ELF-1 (cell line): ENCODE data around the gene SLC5A7.
A peak's percentile ranks its signal among the peaks of the same experiment; 100 is the strongest.

Experiments used
- DNase-seq: peaks from one replicate; pipeline ENCODE4 v3.0.0-alpha.2; 2016; ENCODE audit warnings: low read depth, low spot score

Gene SLC5A7

DNA sequence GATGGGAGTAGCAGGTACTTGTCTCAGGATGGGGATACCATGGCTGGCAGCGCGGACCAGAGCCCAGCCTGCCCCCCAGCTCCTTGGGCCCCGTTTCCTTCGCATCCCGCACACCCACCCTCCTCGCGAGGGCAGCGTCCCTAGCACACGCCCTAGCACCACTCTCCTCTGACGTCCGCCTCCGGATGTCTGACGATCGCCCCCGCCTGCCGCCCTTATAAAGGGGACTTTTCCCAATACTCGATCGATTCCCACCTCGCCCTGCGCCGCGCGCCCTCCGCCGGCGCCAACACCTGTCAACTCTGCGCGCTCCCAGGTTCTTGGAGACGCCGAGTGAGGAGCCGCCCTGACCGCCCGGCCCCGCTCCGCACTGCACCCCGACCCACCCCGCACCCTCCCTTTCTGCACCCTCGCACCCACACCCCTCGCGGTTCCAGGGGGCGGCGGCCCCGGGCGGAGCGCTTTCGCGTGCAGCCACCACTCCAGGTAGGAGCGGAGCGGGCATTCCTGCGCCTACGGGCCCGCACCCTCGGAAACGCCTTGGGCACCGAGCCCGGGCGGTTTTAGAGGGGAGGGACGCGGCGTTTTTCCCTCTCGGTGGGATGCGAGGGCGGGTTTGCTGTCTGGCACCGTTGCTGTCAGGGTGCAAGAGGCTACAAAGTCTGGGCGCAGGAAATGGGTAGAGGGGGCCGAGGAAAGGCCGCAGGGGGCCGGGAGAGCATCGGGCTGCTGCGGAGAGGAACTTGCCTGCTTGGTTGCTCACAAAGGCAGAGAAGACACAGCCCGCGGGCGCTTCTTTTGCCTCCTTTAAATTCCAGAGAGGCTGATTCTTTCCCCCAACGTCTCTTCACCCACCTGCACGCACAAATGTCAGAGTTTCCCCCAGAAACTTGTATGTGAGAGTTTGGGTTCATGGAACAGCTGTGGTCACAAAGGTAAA lies at the start of gene SLC5A7:
Gene SLC5A7 (plus strand): TSS at position 247 of the 940 bp plus-strand sequence. CDS start 1,632 bp downstream, outside the sequence.
- peak; percentile 66 for DNase-seq

DNA sequence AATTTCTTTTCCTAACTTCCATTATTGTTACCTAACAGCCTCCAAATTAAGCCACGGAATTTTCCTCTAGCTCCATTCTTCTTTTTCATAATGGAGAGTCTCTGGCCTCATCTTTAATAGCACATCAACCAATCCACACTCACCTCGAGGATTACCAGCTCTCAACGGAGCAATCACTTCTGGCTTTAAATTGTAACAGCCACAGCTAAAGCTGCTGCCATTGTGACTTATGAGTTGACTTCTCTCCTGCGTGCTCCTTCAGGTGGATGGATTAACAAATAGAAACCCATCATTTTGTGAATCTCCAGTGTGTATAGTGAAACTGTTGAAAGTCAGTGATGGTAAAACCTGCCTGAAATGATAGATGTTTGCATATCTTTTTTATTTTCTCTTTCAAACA lies 24.9 kb upstream of the SLC5A7 start:
- no peak for DNase-seq

DNA sequence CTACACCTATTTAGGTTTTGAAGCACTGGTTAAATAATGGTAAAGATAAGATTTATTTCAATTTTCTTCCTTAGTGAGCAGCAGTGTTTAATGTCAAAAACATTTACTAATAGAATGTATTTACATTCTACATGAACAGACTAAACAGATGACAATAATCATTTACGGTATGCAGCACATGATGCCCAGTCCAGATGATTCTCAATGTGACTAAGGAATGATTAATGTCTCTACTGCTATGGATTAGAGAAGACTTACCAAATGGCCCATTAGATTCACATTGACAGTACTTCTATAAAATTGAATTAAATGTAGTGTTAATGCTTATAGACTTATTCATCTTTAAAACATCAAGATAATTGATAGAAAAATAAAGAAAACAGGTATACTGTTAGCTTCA lies 22.1 kb upstream of the SLC5A7 start:
- DNase-seq: no peak

DNA sequence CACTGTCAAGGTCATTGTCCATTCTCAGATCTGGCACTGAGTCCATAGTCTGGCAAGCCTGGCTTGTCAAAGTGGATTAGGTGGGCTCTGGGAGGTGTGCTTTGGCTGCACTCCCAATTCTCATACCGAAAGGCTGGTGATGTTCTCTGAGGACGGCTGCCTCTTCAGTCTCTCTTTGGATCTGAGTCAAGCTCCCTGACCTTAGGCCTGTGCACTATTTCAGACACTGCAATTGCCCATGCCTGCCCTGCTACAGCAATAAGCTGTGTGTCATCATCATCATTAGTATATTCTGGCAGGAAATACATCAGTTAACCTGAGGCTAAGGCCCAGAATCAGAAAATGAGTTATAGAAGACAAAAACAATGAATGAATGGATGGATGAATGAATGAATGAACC lies 1.6 kb upstream of the SLC5A7 start:
- DNase-seq: no peak

DNA sequence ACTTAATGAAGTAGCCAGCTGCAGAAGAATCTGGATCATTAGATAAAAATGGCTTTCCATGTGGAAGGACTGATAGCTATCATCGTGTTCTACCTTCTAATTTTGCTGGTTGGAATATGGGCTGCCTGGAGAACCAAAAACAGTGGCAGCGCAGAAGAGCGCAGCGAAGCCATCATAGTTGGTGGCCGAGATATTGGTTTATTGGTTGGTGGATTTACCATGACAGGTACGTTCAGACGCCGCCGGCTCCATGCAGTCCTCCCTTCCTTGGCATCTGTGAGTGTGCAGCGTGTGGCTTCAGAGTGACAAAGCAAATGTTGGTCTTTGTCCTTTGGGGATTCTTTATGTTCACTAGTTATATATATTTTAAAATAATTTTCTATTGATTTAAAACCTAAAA lies 1.8 kb downstream of the SLC5A7 start:
- DNase-seq: no peak

DNA sequence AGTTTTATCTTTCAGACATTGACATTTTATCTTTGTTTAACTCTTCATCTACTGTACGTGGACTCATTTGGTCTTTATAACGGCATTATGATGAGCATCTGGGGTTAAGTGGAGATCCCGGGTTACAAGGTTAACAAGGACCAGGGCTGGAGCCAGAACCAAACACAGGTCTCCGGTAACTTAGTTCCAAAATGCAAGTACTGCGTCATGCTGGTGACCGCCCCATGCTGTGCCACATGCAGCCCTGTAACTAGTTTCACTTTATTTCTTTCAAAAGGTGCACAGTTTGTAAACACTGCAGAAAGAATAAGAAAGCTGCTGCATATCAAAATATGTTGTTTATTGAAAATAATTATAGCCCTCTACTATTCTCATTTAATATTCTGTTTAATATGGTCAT lies 3.1 kb downstream of the SLC5A7 start:
- DNase-seq: no peak

DNA sequence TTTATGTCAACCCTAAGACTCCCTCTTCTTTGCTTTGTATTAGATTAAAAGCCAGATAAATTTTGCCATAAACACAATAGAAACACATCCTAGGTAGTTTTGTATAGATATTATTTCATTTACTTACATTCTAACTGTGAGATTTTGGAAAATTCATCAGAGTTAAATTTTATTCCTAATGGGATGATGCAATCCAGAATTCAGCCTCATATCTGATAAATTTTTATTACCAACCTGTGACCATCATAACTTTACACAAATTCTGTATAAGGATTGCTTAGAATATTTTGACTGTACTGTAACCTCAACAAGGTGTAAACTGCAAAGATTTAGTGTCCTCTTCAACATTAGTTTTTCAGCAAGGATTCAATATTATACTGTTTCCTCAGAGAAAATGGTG lies 4.4 kb downstream of the SLC5A7 start:
- DNase-seq: no peak

DNA sequence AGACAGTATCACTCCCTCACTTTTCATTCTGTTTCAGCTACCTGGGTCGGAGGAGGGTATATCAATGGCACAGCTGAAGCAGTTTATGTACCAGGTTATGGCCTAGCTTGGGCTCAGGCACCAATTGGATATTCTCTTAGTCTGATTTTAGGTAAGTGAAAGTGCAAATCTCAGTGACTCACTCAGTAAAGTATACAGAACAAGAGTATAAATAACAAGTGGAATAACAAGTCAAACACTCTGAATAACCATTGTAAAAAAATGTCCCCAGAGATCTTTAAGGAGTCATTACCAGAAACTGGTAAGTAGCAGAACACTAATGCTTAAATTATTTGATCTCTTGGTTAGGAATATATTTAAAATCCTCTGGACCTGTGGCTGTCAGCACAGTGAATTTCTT lies 5.7 kb downstream of the SLC5A7 start:
- no peak for DNase-seq

DNA sequence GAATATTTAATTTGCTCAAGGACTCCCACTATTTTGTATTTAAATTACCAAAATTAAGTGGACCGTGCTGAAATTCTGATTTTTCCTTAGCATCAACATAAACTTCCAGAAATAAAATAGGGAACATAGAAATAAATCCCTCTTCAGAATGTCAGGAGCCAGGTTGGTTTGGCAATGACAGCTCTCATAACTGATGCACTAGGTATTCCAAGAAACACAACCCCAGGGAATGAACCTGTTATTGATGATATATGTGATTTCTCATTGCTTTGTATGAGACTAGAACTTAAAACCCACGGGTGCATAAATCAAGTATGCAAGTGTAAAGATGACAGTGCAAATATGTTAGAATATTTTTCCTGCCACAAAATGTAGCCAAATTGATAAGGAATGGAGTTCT lies 12.8 kb downstream of the SLC5A7 start:
- DNase-seq: no peak

DNA sequence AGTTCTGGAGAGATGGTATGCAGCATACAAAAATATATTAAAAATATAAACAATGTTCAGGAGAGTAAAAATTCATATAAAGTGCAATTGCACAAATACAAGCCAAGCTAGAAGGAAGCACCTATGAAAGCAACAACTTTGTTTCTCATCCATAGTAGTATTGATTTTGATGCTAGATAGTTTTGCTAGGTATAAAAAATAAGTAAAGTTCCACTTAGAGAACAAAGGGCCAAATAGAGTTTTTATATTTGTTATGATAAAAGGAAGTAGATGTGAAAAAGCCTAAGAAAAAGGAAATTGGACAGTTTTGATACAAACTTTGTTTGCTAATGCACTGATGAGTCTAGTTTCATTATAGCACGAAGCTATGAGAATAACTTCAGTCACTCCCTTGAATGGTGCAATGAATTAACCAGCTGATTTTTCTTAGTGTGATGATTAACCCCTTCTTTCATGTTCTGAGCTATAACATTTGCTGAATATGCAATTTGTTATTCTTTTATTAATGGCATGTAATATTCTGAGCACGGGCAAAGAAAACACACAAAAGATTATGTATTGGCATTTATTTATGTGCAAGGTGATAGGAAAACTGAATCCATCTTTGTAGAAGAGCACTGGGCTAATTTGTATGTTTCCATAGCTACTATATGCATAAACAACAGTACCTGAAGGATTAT lies 24.7 kb downstream of the SLC5A7 start:
- no peak for DNase-seq

DNA sequence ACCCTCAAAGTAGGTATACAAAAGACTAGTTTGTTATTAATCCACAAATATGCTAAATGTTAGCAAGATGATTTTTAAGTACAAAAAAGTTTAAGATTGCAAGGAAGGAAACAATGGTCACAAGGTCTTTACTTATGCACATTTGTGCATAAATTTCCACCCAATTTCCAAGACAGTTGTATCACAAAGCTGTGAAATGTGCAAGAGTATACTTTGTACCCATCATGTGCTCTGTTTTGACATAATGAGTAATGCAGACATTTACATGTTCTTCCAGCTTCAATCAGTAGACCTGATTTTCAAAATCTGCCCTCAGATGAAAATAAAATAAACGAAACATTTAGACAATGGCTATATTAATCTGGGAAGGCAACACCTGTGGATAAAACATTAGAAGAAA lies 27.0 kb downstream of the SLC5A7 start:
- no peak for DNase-seq

DNA sequence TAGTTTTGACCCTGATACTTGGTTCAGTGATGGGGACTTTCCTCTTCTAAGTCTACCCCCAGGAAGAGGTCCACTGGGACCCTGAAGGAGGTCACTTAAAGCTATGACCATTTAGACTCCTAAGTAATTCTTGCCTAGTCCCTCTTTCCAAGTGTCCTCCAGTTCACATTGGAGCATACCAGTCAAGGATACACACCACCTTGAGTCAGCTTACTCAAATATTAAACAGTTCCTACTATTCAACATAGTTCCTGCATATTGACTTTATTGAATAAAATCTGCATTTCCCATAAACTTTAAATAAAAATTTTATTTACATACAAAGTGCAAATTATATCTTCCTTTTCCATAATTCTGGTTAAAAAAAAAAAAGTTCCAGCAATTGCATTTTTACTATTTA lies 36.3 kb downstream of the SLC5A7 start:
- DNase-seq: no peak

DNA sequence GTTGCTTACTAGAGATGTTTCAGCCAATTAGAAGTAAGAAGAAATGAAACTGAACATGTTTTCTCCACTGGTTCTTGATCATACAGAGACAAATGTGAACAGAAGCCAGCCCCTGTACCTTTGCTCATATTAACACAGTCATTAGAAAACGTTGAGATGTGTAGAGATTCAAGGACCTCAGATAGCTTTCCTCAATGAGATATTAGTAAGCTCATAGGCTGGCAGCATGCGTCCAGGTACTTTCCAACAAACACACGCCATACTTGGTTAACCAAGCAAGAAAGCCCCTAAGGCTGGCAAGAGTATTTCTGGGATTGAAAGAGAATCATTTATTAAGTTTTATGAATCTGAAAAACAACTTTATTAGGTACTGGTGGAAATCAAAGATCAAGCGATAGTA lies 37.5 kb downstream of the SLC5A7 start:
- DNase-seq: no peak

DNA sequence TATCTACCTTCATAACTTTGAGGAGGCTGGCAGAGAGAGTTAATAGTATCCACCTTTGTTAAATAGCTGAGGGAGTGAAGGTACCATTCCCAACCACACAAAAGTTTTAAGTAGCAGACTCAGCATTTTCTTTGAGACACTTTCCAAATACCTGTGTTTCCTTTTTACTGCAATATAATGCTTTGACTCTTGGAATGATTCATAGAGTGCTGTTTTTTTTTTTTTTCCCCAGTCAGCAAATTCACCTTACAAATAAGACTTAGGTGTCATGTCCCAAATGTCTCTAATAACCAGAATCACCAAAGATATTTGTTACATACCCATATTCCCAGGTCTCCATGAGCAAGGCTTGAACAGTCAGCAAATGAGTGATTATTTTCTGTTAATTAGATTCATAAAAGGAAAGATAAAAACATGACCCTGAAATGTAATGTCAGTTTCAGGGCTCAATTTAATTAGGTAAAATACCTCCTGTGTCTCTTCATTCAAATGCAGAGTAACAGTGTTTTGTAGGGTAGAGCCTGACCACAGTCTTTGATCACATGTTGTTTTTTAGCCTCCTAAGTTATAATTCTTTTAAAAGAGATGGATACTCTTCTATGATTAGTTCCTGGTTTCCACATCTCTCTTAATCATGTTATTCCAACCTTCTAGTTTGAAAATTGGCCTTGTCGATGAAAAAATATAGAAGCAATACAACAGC lies 39.9 kb downstream of the SLC5A7 start:
- no peak for DNase-seq

DNA sequence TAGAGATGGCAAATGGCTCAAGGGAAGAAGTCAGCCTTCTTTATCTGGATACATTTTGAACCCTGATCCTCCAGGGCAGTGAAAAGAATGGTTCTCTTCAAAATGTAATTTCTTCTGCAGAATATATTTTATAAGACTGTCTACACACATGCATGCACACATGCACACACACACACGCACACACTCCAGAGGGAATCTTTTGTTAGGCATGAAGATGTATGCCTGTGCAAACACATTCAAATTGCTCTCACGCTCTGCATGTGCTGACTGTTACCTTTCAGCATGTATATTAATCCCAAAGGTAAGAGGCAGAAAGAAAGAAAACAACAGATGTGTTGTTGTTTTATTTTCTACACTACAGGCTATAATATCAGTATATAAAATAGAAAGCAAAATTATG lies 43.2 kb downstream of the SLC5A7 start:
- no peak for DNase-seq

DNA sequence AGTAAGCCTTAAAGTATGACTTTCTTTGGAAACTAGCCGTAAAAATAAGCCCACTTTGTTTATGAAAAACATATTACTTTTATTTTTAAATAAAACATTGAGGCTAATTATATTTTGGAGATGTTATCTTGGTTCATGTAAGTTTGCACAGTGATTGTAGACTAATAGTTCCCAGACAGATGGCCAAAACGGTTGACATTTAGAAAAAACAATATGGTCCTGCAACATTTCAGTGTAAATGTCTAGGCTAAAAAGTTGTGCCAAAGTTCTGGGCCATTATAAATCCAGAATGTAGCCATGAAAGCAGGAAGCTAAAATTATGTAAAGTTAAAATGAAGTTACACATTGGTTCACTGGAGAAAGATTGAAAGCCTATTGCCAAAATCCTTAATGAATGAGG lies 43.6 kb downstream of the SLC5A7 start:
- DNase-seq: no peak

DNA sequence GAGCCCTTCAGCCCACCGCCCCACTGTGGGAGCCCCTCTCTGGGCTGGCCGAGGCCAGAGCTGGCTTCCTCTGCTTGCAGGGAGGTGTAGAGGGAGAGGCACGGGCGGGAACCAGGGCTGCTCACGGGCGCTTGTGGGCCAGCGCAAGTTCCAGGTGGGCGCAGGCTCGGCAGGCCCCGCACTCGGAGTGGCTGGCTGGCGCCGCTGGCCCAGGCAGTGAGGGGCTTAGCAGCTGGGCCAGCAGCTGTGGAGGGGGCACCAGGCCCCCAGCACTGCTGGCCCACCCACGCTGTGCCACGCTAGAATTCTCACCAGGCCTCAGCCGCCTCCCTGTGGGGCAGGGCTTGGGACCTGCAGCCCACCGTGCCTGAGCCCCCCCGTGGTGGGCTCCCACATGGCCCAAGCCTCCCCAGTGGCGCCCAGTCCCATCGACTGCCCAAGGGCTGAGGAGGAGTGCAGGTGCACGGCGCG lies 45.2 kb downstream of the SLC5A7 start:
- DNase-seq: no peak

DNA sequence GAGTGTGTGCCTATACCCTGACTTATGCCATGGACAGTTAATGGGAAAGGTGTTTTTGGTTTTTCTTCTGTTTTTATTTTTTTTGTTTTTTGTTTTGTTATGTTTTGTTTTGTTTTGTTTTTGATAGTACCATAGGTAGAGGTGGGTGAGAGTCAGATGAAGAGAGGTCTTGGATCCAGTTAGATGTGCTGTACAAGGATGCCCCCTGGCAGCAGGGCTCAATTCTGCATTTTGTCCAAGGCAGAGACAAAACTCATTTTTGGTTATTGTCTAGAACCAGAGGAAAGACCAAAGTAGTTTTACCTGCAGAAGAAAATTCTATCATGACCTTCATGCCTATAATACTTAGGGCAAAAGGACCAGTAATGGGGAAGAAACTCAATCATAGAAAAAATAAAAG lies 48.5 kb downstream of the SLC5A7 start:
- DNase-seq: no peak

DNA sequence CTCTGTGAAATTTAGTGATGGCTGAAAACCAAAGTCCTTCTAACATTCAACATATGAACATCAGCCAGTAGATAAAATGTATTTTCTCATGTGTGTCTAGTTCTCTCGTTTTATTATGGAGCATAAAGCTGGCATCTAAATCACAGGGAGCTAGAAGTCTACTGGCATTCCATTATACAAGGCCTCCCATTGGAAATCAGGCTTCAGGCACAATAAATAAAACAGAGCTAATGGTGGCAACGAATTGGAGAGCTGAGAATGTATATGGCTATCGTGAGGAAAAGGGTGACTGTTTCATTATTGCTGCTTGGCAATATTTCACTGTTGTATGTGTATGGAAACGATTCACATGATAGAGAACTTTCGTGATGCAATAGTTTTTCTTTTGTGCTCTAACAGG lies 62.4 kb downstream of the SLC5A7 start:
- no peak for DNase-seq

DNA sequence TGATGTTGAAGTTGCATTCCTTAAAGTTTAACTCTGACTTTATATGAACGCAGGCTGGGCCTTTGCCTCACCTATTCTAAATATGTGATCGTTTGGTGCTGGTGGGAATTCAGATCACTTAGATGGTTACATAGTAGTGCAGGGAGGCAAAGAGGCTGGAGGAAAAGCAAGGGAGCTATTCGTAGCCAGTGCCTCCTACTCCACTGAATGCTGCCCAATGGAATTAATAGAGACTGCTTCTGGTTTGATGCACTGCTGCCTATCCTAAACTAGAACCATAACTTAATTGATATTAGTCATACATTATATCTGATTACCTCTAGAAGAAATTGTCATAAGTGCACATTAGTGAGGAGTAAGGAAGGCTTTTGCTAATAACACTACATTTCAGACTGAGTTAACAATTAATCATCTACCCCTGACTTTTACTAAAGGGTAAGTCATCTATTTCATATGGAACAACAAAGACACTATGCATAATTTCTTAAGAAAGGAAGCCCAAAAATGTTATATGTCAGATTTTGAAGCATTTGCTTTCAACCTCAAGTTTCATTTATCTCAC lies 72.3 kb downstream of the SLC5A7 start:
- no peak for DNase-seq

DNA sequence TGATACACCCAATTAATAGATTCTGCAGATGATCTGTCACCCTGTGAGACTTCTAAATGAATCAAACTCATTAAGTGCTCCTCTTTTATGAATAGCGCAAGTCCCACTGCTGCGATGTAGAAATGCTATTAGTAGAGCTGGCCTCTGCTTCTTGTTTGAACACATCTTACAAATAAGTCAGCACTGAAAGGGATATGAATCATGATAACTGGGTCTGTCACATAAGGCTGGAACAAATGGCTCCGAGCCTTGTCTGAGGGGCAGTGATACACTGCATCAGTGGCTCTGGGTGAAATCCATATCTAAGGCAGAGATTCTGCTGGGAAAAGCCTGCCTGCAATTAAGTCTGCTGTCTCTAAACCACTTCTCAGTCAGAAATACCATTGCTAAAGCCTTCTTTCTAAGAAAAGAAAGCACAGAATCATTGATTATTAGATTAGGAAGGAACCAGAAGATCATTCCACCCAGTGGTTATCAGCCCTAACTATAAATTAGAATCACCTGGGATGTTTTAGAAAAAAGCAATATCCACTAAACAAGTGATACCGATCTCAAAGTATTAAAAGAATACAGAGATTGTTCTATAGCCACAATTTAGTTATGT lies 75.2 kb downstream of the SLC5A7 start:
- no peak for DNase-seq
